ENCODE results near the gene DRGX. TPM values are rescaled to one million over a fixed set of nuclear protein-coding genes. Genes with fewer than 3 reads are reported as not detected.

The DRGX gene
- total RNA-seq, 1 donor from 2014 or later: 0.19 TPM

- Mint-ChIP-seq H3K4me1 (no peaks in the 10 kb centered on the region), H3K36me3 (ENCODE audit: low read depth) (no peaks in the 10 kb centered on the region), H3K27me3 (ENCODE audit: low read depth) (peaks cover 7% of the 10 kb centered on the region), H3K9me3 (peaks cover 4% of the 10 kb centered on the region), H3K4me3 (no peak overlapping the region), H3K27ac (ENCODE audit: unreplicated experiment) (no peak overlapping the region)
- no peak for DNase-seq (ENCODE audit: low read depth, low spot score)
- no peak for TF ChIP-seq CTCF (conservative IDR thresholded peaks at IDR 0.05)
Measured at GRCh38 chr10:49348593-49348992, 47.3 kb downstream of the DRGX start.

GRCh38 chr10:49347827-49348226, 48.1 kb downstream of the DRGX start:
- Mint-ChIP-seq H3K27me3 (ENCODE audit: low read depth) (peaks cover 7% of the 10 kb centered on the region), H3K4me3 (no peak overlapping the region), H3K9me3 (peaks cover 4% of the 10 kb centered on the region), H3K4me1 (no peaks in the 10 kb centered on the region), H3K36me3 (ENCODE audit: low read depth) (no peaks in the 10 kb centered on the region), H3K27ac (ENCODE audit: unreplicated experiment) (no peak overlapping the region)
- no peak for TF ChIP-seq CTCF (conservative IDR thresholded peaks at IDR 0.05)
- no peak for DNase-seq (ENCODE audit: low read depth, low spot score)

- no peak overlapping the region for H3K27ac Mint-ChIP-seq (ENCODE audit: unreplicated experiment)
- peaks cover 7% of the 10 kb centered on the region for H3K27me3 Mint-ChIP-seq (ENCODE audit: low read depth)
- DNase-seq (ENCODE audit: low read depth, low spot score): no peak
- H3K36me3 Mint-ChIP-seq (ENCODE audit: low read depth): no peaks in the 10 kb centered on the region
- peaks cover 4% of the 10 kb centered on the region for H3K9me3 Mint-ChIP-seq
- H3K4me3 Mint-ChIP-seq: no peak overlapping the region
- no peak for TF ChIP-seq CTCF (conservative IDR thresholded peaks at IDR 0.05)
- no peaks in the 10 kb centered on the region for H3K4me1 Mint-ChIP-seq
Measured at GRCh38 chr10:49347342-49347741, 48.5 kb downstream of the DRGX start.

- peaks cover 3% of the 10 kb centered on the region for H3K9me3 Mint-ChIP-seq
- H3K27me3 Mint-ChIP-seq (ENCODE audit: low read depth): peaks cover 7% of the 10 kb centered on the region
- no peak overlapping the region for H3K27ac Mint-ChIP-seq (ENCODE audit: unreplicated experiment)
- no peak overlapping the region for H3K4me3 Mint-ChIP-seq
- no peak for DNase-seq (ENCODE audit: low read depth, low spot score)
- no peak for TF ChIP-seq CTCF (conservative IDR thresholded peaks at IDR 0.05)
- H3K36me3 Mint-ChIP-seq (ENCODE audit: low read depth): no peaks in the 10 kb centered on the region
- H3K4me1 Mint-ChIP-seq: no peaks in the 10 kb centered on the region
Measured at GRCh38 chr10:49344840-49345239, 51.0 kb downstream of the DRGX start.

- no peaks in the 10 kb centered on the region for H3K27me3 Mint-ChIP-seq (ENCODE audit: low read depth)
- H3K4me3 Mint-ChIP-seq: no peak overlapping the region
- H3K4me1 Mint-ChIP-seq: peaks cover 9% of the 10 kb centered on the region
- no peak overlapping the region for H3K27ac Mint-ChIP-seq (ENCODE audit: unreplicated experiment)
- no peak for DNase-seq (ENCODE audit: low read depth, low spot score)
- no peak for TF ChIP-seq CTCF (conservative IDR thresholded peaks at IDR 0.05)
- peaks cover 16% of the 10 kb centered on the region for H3K9me3 Mint-ChIP-seq
- peaks cover 5% of the 10 kb centered on the region for H3K36me3 Mint-ChIP-seq (ENCODE audit: low read depth)
Measured at GRCh38 chr10:49338604-49339003, 57.3 kb downstream of the DRGX start.

All from neural crest cell (in vitro differentiated cells).